ENCODE results near the gene YIPF7.

YIPF7 gene

DNA sequence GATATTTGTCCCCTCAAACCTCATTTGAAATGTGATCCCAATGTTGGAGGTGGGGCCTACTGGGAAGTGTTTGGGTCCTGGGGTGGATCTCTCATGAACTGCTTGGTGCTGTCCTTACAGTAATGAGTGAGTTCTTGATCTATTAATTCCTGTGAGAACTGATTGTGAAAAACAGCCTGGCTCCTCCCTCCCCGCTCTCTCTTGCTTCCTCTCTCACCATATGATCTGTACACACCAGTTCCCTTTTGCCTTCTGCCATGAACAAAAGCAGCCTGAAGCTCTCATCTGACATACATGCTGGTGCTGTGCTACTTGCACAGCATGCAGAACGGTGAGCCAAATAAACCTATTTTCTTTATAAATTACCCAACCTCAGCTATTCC, 11.2 kb upstream of the YIPF7 start:
- Histone ChIP-seq H3K4me1 (ENCODE audit: control insufficient read depth in 2 of 2, insufficient read depth in 1 of 2, low read depth in 1 of 2, low read length in 2 of 2) (no peaks in the 10 kb centered on the region), H3K4ac (ENCODE audit: low read length) (no peak overlapping the region), H3K14ac (ENCODE audit: low read length) (no peak overlapping the region), H3K36me3 (replicated peaks in 1 of 2; ENCODE audit: control insufficient read depth in 2 of 2, insufficient read depth in 2 of 2, low read length in 2 of 2) (no peaks in the 10 kb centered on the region), H2BK12ac (ENCODE audit: low read length) (no peak overlapping the region), H2BK15ac (ENCODE audit: low read length) (no peak overlapping the region), H3K23ac (ENCODE audit: low read depth, low read length, poor library complexity) (no peak overlapping the region), H3K4me2 (ENCODE audit: insufficient read depth, low read length, poor library complexity, severe bottlenecking) (no peak overlapping the region), H4K91ac (ENCODE audit: low read depth, low read length, poor library complexity) (no peak overlapping the region), H4K8ac (ENCODE audit: low read depth, low read length) (no peak overlapping the region), H2BK120ac (ENCODE audit: low read depth, low read length) (no peak overlapping the region), H3K9me3 (replicated peaks in 1 of 2; ENCODE audit: control insufficient read depth in 2 of 2, insufficient read depth in 1 of 2, low read depth in 1 of 2, low read length in 2 of 2) (no peaks in the 10 kb centered on the region), H2BK5ac (ENCODE audit: low read length) (no peak overlapping the region), H3K18ac (ENCODE audit: low read length) (no peak overlapping the region), H3K4me3 (ENCODE audit: low read length in 2 of 2) (no peak overlapping the region), H3K27ac (replicated peaks; ENCODE audit: low read length) (no peak overlapping the region), H2AK5ac (ENCODE audit: low read depth, low read length) (no peak overlapping the region), H3K79me1 (ENCODE audit: low read depth, low read length) (no peaks in the 10 kb centered on the region), H3K27me3 (ENCODE audit: control insufficient read depth in 3 of 3, insufficient read depth in 3 of 3, low read depth in 1 of 3, low read length in 3 of 3) (no peaks in the 10 kb centered on the region), H3K9ac (ENCODE audit: low read depth, low read length, poor library complexity) (no peak overlapping the region), H2AFZ (ENCODE audit: low read length) (peak overlapping the region; percentile 28)
- DNase-seq (ENCODE audit: low spot score): no peak
- WGBS, 2 donors (ENCODE audit: extremely low coverage in 2 of 2, insufficient read length in 2 of 2, insufficient replicate concordance in 1 of 2): no CpG with 5 or more reads among the region's 2 CpGs

DNA sequence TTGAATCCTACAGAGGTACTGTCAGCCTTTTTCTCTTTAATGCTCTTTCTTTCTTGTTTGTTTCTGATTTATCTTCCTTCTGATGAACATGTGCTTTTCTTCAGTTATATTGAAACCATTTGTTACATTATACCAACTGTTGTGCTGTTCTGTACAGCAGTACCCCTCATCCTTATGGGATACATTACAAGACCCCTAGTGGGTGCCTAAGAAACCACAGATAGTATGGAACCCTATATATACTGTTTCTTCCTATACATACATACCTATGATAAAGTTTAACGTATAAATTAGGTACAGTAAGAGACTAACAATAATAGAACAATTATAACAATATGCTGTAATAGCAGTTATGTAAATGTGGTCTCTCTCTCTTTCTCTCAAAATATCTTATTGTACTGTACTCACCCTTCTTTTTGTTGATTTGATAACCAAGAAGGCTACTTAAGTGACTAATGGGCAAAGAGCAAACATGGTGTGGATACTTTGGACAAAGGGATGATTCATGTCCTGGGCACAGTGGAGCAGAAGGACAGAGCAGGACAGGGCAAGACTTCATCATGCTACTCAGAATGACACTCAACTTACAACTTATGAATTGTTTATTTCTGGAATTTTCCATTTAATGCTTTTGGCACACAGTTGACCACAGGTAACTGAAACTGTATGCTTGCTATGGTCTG, 10.7 kb upstream of the YIPF7 start:
- Histone ChIP-seq H2AFZ (ENCODE audit: low read length) (peak overlapping the region; percentile 28), H2BK5ac (ENCODE audit: low read length) (no peak overlapping the region), H3K4me2 (ENCODE audit: insufficient read depth, low read length, poor library complexity, severe bottlenecking) (no peak overlapping the region), H3K4ac (ENCODE audit: low read length) (no peak overlapping the region), H3K23ac (ENCODE audit: low read depth, low read length, poor library complexity) (no peak overlapping the region), H3K14ac (ENCODE audit: low read length) (no peak overlapping the region), H3K9me3 (replicated peaks in 1 of 2; ENCODE audit: control insufficient read depth in 2 of 2, insufficient read depth in 1 of 2, low read depth in 1 of 2, low read length in 2 of 2) (no peaks in the 10 kb centered on the region), H2BK15ac (ENCODE audit: low read length) (no peak overlapping the region), H2BK120ac (ENCODE audit: low read depth, low read length) (no peak overlapping the region), H3K27me3 (ENCODE audit: control insufficient read depth in 3 of 3, insufficient read depth in 3 of 3, low read depth in 1 of 3, low read length in 3 of 3) (no peaks in the 10 kb centered on the region), H2AK5ac (ENCODE audit: low read depth, low read length) (no peak overlapping the region), H3K27ac (replicated peaks; ENCODE audit: low read length) (no peak overlapping the region), H4K91ac (ENCODE audit: low read depth, low read length, poor library complexity) (no peak overlapping the region), H4K8ac (ENCODE audit: low read depth, low read length) (no peak overlapping the region), H3K18ac (ENCODE audit: low read length) (no peak overlapping the region), H2BK12ac (ENCODE audit: low read length) (no peak overlapping the region), H3K36me3 (replicated peaks in 1 of 2; ENCODE audit: control insufficient read depth in 2 of 2, insufficient read depth in 2 of 2, low read length in 2 of 2) (no peaks in the 10 kb centered on the region), H3K4me3 (ENCODE audit: low read length in 2 of 2) (no peak overlapping the region), H3K4me1 (ENCODE audit: control insufficient read depth in 2 of 2, insufficient read depth in 1 of 2, low read depth in 1 of 2, low read length in 2 of 2) (no peaks in the 10 kb centered on the region), H3K9ac (ENCODE audit: low read depth, low read length, poor library complexity) (no peak overlapping the region), H3K79me1 (ENCODE audit: low read depth, low read length) (no peaks in the 10 kb centered on the region)
- no CpG with 5 or more reads among the region's 1 CpG for WGBS, 2 donors (ENCODE audit: extremely low coverage in 2 of 2, insufficient read length in 2 of 2, insufficient replicate concordance in 1 of 2)
- DNase-seq (ENCODE audit: low spot score): no peak

DNA sequence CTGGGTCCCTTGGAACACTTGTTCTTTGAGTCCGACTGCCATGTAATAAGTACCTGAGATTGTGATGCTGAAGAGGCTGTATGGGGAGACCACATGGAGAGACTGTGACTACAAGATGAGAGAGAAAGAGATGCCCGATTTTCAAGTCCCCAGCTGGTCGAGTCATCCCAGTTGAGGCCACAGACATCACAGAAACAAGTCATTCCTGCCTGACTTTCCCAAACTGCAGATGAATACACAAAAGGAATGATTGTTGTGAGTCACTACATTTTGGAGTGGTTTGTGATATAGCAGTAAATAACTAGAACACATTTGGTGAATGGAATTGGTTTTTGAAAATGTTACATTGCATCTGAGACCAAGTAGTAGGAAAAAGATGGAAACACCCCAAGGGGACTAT, 9.0 kb upstream of the YIPF7 start:
- Histone ChIP-seq H3K9me3 (replicated peaks in 1 of 2; ENCODE audit: control insufficient read depth in 2 of 2, insufficient read depth in 1 of 2, low read depth in 1 of 2, low read length in 2 of 2) (no peaks in the 10 kb centered on the region), H2BK120ac (ENCODE audit: low read depth, low read length) (no peak overlapping the region), H2AK5ac (ENCODE audit: low read depth, low read length) (no peak overlapping the region), H3K9ac (ENCODE audit: low read depth, low read length, poor library complexity) (no peak overlapping the region), H4K8ac (ENCODE audit: low read depth, low read length) (no peak overlapping the region), H2BK5ac (ENCODE audit: low read length) (no peak overlapping the region), H3K18ac (ENCODE audit: low read length) (no peak overlapping the region), H3K79me1 (ENCODE audit: low read depth, low read length) (no peaks in the 10 kb centered on the region), H2BK12ac (ENCODE audit: low read length) (no peak overlapping the region), H3K23ac (ENCODE audit: low read depth, low read length, poor library complexity) (no peak overlapping the region), H3K27me3 (ENCODE audit: control insufficient read depth in 3 of 3, insufficient read depth in 3 of 3, low read depth in 1 of 3, low read length in 3 of 3) (no peaks in the 10 kb centered on the region), H3K4ac (ENCODE audit: low read length) (no peak overlapping the region), H2AFZ (ENCODE audit: low read length) (no peak overlapping the region), H4K91ac (ENCODE audit: low read depth, low read length, poor library complexity) (no peak overlapping the region), H3K27ac (replicated peaks; ENCODE audit: low read length) (no peak overlapping the region), H3K4me3 (ENCODE audit: low read length in 2 of 2) (no peak overlapping the region), H3K14ac (ENCODE audit: low read length) (no peak overlapping the region), H3K36me3 (replicated peaks in 1 of 2; ENCODE audit: control insufficient read depth in 2 of 2, insufficient read depth in 2 of 2, low read length in 2 of 2) (no peaks in the 10 kb centered on the region), H3K4me1 (ENCODE audit: control insufficient read depth in 2 of 2, insufficient read depth in 1 of 2, low read depth in 1 of 2, low read length in 2 of 2) (no peaks in the 10 kb centered on the region), H2BK15ac (ENCODE audit: low read length) (no peak overlapping the region), H3K4me2 (ENCODE audit: insufficient read depth, low read length, poor library complexity, severe bottlenecking) (no peak overlapping the region)
- DNase-seq (ENCODE audit: low spot score): no peak
- no CpG with 5 or more reads among the region's 3 CpGs for WGBS, 2 donors (ENCODE audit: extremely low coverage in 2 of 2, insufficient read length in 2 of 2, insufficient replicate concordance in 1 of 2)

DNA sequence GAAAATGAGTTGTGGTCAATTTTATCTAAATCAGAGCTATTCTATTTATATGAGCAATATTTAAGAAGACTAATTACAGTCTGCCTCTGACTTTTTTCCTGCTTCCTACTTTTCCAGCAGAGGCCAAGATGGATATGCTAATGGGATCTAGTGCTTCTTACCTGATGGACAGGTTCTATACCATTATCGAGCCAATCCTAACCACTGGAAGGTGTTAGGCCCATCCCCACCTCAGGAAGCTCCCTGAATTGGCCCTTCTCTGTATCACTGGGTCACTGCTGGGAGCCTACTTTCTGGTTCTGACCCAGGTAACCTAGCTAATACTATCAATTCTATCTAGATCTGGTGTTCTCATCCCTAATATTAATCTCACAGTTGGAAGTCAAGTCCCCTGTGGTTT, 577 bp upstream of the YIPF7 start:
- no peak for DNase-seq (ENCODE audit: low spot score)
- Histone ChIP-seq H3K4me3 (ENCODE audit: low read length in 2 of 2) (no peak overlapping the region), H3K36me3 (replicated peaks in 1 of 2; ENCODE audit: control insufficient read depth in 2 of 2, insufficient read depth in 2 of 2, low read length in 2 of 2) (no peaks in the 10 kb centered on the region), H2AFZ (ENCODE audit: low read length) (no peak overlapping the region), H4K8ac (ENCODE audit: low read depth, low read length) (no peak overlapping the region), H3K9ac (ENCODE audit: low read depth, low read length, poor library complexity) (no peak overlapping the region), H3K27ac (replicated peaks; ENCODE audit: low read length) (no peak overlapping the region), H3K4me2 (ENCODE audit: insufficient read depth, low read length, poor library complexity, severe bottlenecking) (no peak overlapping the region), H3K79me1 (ENCODE audit: low read depth, low read length) (no peaks in the 10 kb centered on the region), H3K4ac (ENCODE audit: low read length) (no peak overlapping the region), H2BK5ac (ENCODE audit: low read length) (no peak overlapping the region), H4K91ac (ENCODE audit: low read depth, low read length, poor library complexity) (no peak overlapping the region), H3K18ac (ENCODE audit: low read length) (no peak overlapping the region), H2BK12ac (ENCODE audit: low read length) (no peak overlapping the region), H2BK15ac (ENCODE audit: low read length) (no peak overlapping the region), H3K14ac (ENCODE audit: low read length) (no peak overlapping the region), H3K4me1 (ENCODE audit: control insufficient read depth in 2 of 2, insufficient read depth in 1 of 2, low read depth in 1 of 2, low read length in 2 of 2) (no peaks in the 10 kb centered on the region), H3K27me3 (ENCODE audit: control insufficient read depth in 3 of 3, insufficient read depth in 3 of 3, low read depth in 1 of 3, low read length in 3 of 3) (peaks cover 0 to 4% (median 0%) of the 10 kb centered on the region in 3 experiments), H3K9me3 (replicated peaks in 1 of 2; ENCODE audit: control insufficient read depth in 2 of 2, insufficient read depth in 1 of 2, low read depth in 1 of 2, low read length in 2 of 2) (no peaks in the 10 kb centered on the region), H2AK5ac (ENCODE audit: low read depth, low read length) (no peak overlapping the region), H3K23ac (ENCODE audit: low read depth, low read length, poor library complexity) (no peak overlapping the region), H2BK120ac (ENCODE audit: low read depth, low read length) (no peak overlapping the region)
- no CpG with 5 or more reads among the region's 1 CpG for WGBS, 2 donors (ENCODE audit: extremely low coverage in 2 of 2, insufficient read length in 2 of 2, insufficient replicate concordance in 1 of 2)

Measured in neuronal stem cell (in vitro differentiated cells).